SK-N-SH (cell line): ENCODE measurements around the gene LARP4.

Experiments used
- CHD2 ChIP-seq: fragments of 150-350 bp; IDR thresholded peaks from 2 replicates; pipeline ENCODE4 v1.6.1; 2018; ENCODE audit warnings: low read length; ENCODE audit not compliant: partially characterized antibody
- CTCF ChIP-seq: fragments of 200-600 bp; sonication (generic); IDR thresholded peaks from 2 replicates; pipeline ENCODE4 v1.6.1; 2017; ENCODE audit warnings: antibody characterized with exemption, mild to moderate bottlenecking, moderate library complexity
- SIN3A ChIP-seq: IDR thresholded peaks from 2 replicates; pipeline ENCODE4 v1.6.1; 2012; ENCODE audit warnings: low read depth, mild to moderate bottlenecking, low read length, moderate library complexity, borderline replicate concordance

- TF ChIP-seq CTCF, result no peak
- TF ChIP-seq SIN3A, result no peak
- TF ChIP-seq CHD2, result no peak
Observed at GRCh38 chr12:50453872-50454271, 53.2 kb downstream of the LARP4 start.
